ENCODE results near the gene TSPAN9. TPM values are rescaled to one million over a fixed set of nuclear protein-coding genes. Genes with fewer than 3 reads are reported as not detected.

Gene TSPAN9
- total RNA-seq, 1 donor from 2014 or later, result 109 TPM

- intact Hi-C loops (cut with DNase I), result no loop called here
- Histone ChIP-seq H3K27ac (no peak overlapping the region), H3K36me3 (no peaks in the 10 kb centered on the region), H3K4me1 (peaks cover 15 to 28% of the 10 kb centered on the region in 2 donors), H3K27me3 (no peaks in the 10 kb centered on the region), H3K4me3 (no peak overlapping the region), H3K9me3 (no peaks in the 10 kb centered on the region)
- no peak for TF ChIP-seq CTCF (IDR thresholded peaks at IDR 0.05)
- DNase-seq (ENCODE audit: low spot score in 2 of 2), result no peak
Observed at GRCh38 chr12:3145546-3146310, 68.5 kb downstream of the TSPAN9 start.

GRCh38 chr12:3147260-3147659 lies 70.1 kb downstream of the TSPAN9 start:
- no peak overlapping the region for H3K4me3 ChIP-seq
- intact Hi-C loops (cut with DNase I), result no loop called here
- no peaks in the 10 kb centered on the region for H3K9me3 ChIP-seq
- no peak overlapping the region for H3K27ac ChIP-seq
- TF ChIP-seq CTCF (IDR thresholded peaks at IDR 0.05), result no peak
- H3K4me1 ChIP-seq, result peaks cover 24 to 44% of the 10 kb centered on the region in 2 donors
- no peaks in the 10 kb centered on the region for H3K36me3 ChIP-seq
- DNase-seq (ENCODE audit: low spot score in 2 of 2), result no peak
- H3K27me3 ChIP-seq, result no peaks in the 10 kb centered on the region

- peak overlapping the region in 1 of 2 donors; percentile 43 for H3K27ac ChIP-seq
- no peaks in the 10 kb centered on the region for H3K36me3 ChIP-seq
- H3K9me3 ChIP-seq, result no peaks in the 10 kb centered on the region
- no peaks in the 10 kb centered on the region for H3K27me3 ChIP-seq
- no peak for DNase-seq (ENCODE audit: low spot score in 2 of 2)
- peaks cover 24 to 49% of the 10 kb centered on the region in 2 donors for H3K4me1 ChIP-seq
- no peak for TF ChIP-seq CTCF (IDR thresholded peaks at IDR 0.05)
- intact Hi-C loops (cut with DNase I), result no loop called here
- no peak overlapping the region for H3K4me3 ChIP-seq
Observed at GRCh38 chr12:3148366-3149000, 71.3 kb downstream of the TSPAN9 start.

- intact Hi-C loops (cut with DNase I), result loop anchor here (2.0 kb wide), 2 partner anchors 13 to 53 kb away; no protein-coding TSS in a partner anchor
- no peak for DNase-seq (ENCODE audit: low spot score in 2 of 2)
- H3K27ac ChIP-seq, result peak overlapping the region; percentile 72 to 85
- no peak overlapping the region for H3K4me3 ChIP-seq
- no peaks in the 10 kb centered on the region for H3K36me3 ChIP-seq
- H3K4me1 ChIP-seq, result peaks cover 24 to 49% of the 10 kb centered on the region in 2 donors
- H3K27me3 ChIP-seq, result no peaks in the 10 kb centered on the region
- no peak for TF ChIP-seq CTCF (IDR thresholded peaks at IDR 0.05)
- H3K9me3 ChIP-seq, result no peaks in the 10 kb centered on the region
Observed at GRCh38 chr12:3149515-3150307, 72.5 kb downstream of the TSPAN9 start.

GRCh38 chr12:3150308-3150670 lies 73.1 kb downstream of the TSPAN9 start:
- no peaks in the 10 kb centered on the region for H3K36me3 ChIP-seq
- H3K4me3 ChIP-seq, result peak overlapping the region in 1 of 2 donors; percentile 47
- no peaks in the 10 kb centered on the region for H3K9me3 ChIP-seq
- intact Hi-C loops (cut with DNase I), result loop anchor here (2.0 kb wide), 2 partner anchors 13 to 53 kb away; no protein-coding TSS in a partner anchor
- H3K27me3 ChIP-seq, result no peaks in the 10 kb centered on the region
- peaks cover 24 to 49% of the 10 kb centered on the region in 2 donors for H3K4me1 ChIP-seq
- no peak for DNase-seq (ENCODE audit: low spot score in 2 of 2)
- no peak for TF ChIP-seq CTCF (IDR thresholded peaks at IDR 0.05)
- peak overlapping the region; percentile 72 to 85 for H3K27ac ChIP-seq

All from ascending aorta (tissue), 2 donors.